ENCODE results near the gene HECTD4.

DNA sequence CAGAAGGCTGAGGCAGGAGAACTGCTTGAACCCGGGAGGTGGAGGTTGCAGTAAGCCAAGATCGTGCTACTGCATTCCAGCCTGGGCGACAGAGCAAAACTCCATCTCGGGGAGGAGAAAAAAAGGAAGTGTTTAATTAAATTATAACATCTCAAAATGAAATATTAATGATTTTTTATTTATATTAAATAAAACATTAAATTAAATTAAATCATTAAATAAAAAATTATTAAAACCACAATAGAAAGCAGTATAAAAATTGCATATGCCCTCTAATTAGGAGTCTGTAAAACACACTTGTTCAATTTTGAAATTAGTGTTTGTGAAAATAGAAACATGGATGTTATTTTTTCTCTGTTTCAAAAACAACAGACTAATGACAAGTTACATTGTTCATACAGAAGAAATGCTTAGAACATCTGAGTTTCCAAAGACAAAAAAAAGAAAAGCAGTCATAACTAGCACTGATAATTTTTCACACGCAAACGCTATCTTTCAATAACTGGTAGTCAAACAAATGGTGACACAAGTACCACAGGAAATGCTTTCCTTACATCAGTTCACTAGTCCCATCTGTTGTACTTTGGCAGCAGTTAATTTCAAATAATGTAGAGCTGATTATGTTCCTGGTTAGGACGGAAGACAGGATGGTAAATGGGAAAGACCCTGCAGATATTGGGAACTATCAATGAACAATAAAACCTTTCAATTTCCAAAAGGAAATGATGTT, 54.9 kb downstream of the HECTD4 start:
- TF ChIP-seq, protein P1, sequence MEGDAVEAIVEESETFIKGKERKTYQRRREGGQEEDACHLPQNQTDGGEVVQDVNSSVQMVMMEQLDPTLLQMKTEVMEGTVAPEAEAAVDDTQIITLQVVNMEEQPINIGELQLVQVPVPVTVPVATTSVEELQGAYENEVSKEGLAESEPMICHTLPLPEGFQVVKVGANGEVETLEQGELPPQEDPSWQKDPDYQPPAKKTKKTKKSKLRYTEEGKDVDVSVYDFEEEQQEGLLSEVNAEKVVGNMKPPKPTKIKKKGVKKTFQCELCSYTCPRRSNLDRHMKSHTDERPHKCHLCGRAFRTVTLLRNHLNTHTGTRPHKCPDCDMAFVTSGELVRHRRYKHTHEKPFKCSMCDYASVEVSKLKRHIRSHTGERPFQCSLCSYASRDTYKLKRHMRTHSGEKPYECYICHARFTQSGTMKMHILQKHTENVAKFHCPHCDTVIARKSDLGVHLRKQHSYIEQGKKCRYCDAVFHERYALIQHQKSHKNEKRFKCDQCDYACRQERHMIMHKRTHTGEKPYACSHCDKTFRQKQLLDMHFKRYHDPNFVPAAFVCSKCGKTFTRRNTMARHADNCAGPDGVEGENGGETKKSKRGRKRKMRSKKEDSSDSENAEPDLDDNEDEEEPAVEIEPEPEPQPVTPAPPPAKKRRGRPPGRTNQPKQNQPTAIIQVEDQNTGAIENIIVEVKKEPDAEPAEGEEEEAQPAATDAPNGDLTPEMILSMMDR (IDR thresholded peaks at IDR 0.05) = no peak
- no peak for TF ChIP-seq EP300 (IDR thresholded peaks at IDR 0.05)

Data from suprapubic skin (tissue), 3 donors.